ENCODE measurements around the gene AIPL1.

DNA sequence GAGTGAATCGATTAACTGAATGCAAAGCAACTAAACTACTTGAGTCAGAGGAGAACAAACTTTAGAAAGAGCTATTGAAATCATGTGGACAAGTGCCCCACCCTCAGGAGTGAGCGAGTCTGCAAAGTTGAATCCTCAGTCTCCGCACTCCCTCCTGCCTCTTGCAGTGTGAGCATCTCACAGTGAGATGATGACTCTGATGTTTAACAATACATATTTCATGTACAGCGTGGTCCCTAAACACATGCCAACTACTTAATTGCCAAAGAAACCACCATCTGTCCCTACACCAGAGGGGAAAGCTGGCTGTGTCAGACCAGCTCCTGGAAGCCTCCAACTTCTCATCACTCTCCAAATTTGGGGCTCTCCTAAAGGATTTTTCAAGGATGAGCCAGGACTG is 40.5 kb upstream of the AIPL1 start:
- TF ChIP-seq, protein P1, sequence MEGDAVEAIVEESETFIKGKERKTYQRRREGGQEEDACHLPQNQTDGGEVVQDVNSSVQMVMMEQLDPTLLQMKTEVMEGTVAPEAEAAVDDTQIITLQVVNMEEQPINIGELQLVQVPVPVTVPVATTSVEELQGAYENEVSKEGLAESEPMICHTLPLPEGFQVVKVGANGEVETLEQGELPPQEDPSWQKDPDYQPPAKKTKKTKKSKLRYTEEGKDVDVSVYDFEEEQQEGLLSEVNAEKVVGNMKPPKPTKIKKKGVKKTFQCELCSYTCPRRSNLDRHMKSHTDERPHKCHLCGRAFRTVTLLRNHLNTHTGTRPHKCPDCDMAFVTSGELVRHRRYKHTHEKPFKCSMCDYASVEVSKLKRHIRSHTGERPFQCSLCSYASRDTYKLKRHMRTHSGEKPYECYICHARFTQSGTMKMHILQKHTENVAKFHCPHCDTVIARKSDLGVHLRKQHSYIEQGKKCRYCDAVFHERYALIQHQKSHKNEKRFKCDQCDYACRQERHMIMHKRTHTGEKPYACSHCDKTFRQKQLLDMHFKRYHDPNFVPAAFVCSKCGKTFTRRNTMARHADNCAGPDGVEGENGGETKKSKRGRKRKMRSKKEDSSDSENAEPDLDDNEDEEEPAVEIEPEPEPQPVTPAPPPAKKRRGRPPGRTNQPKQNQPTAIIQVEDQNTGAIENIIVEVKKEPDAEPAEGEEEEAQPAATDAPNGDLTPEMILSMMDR (conservative IDR thresholded peaks at IDR 0.05; ENCODE audit: low read depth, low read length): no peak
- TF ChIP-seq EZH2 (IDR thresholded peaks at IDR 0.05; ENCODE audit: borderline replicate concordance, low read depth, low read length, poor library complexity, severe bottlenecking): no peak

All from A673 (cell line).